Upper lobe of left lung (tissue), 4 donors: ENCODE data around the gene PKMYT1.

Source experiments
- POLR2A ChIP-seq, 4 donors: fragments of 450-650 bp; IDR thresholded peaks; one replicate each; pipeline ENCODE4 v1.5.1; 2016 to 2017; ENCODE audit warnings: antibody characterized with exemption in 4 of 4, mild to moderate bottlenecking in 2 of 4
- POLR2AphosphoS5 ChIP-seq, 2 donors: sonication (generic); formaldehyde crosslinking; IDR thresholded peaks; one replicate each; pipeline ENCODE4 v1.5.1; 2017; ENCODE audit warnings: antibody characterized with exemption in 2 of 2
- TF ChIP-seq, protein P1 (sequence below), 6 experiments: fragments of 450-650 bp in 4 of 6; fragments of 200-600 bp in 2 of 6; sonication (generic) in 2 of 6; IDR thresholded peaks; one replicate each; pipeline ENCODE4 v1.5.1; 2016 to 2019; ENCODE audit warnings: antibody characterized with exemption in 6 of 6

DNA sequence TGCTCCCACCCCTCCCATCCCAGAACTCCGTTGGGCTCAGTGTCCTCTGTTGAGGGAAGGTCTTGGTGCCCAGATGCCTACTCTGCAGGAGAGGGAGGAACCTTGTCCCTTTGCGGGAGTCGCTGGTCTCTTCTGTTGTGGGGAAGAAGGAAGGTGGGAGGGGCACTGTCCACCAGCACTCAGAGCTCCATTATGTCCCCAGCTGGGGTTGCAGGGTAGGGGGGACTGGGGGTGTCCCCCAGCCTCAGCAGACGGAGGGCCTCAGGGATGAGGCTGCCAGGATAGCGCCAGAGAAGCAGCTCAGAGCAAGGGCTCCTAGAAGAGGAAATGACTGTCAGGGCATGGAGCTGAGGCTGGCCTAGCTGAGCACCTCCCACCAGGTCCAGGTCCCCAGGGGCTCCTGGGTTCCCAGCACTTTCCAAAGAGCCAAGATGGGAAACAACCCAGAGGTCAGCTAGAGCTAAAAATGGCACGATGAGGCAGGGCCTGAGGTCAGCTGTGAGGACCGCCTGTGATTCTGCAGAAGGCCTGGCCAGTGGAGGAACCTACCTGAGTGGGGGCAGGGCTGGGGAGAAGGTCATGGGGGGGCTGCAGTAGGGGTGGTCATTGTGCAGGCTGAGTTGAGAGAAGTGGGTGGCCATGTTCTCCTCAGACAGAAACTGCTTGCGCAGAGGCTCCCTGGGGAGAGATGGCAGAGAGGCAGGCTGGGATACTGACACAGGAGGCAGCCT, 42.6 kb upstream of the PKMYT1 start:
- TF ChIP-seq, protein P1, sequence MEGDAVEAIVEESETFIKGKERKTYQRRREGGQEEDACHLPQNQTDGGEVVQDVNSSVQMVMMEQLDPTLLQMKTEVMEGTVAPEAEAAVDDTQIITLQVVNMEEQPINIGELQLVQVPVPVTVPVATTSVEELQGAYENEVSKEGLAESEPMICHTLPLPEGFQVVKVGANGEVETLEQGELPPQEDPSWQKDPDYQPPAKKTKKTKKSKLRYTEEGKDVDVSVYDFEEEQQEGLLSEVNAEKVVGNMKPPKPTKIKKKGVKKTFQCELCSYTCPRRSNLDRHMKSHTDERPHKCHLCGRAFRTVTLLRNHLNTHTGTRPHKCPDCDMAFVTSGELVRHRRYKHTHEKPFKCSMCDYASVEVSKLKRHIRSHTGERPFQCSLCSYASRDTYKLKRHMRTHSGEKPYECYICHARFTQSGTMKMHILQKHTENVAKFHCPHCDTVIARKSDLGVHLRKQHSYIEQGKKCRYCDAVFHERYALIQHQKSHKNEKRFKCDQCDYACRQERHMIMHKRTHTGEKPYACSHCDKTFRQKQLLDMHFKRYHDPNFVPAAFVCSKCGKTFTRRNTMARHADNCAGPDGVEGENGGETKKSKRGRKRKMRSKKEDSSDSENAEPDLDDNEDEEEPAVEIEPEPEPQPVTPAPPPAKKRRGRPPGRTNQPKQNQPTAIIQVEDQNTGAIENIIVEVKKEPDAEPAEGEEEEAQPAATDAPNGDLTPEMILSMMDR (IDR thresholded peaks at IDR 0.05): no peak
- no peak for TF ChIP-seq POLR2AphosphoS5 (IDR thresholded peaks at IDR 0.05)
- no peak for TF ChIP-seq POLR2A (IDR thresholded peaks at IDR 0.05)
